ENCODE measurements around the gene MPIG6B.

DNA sequence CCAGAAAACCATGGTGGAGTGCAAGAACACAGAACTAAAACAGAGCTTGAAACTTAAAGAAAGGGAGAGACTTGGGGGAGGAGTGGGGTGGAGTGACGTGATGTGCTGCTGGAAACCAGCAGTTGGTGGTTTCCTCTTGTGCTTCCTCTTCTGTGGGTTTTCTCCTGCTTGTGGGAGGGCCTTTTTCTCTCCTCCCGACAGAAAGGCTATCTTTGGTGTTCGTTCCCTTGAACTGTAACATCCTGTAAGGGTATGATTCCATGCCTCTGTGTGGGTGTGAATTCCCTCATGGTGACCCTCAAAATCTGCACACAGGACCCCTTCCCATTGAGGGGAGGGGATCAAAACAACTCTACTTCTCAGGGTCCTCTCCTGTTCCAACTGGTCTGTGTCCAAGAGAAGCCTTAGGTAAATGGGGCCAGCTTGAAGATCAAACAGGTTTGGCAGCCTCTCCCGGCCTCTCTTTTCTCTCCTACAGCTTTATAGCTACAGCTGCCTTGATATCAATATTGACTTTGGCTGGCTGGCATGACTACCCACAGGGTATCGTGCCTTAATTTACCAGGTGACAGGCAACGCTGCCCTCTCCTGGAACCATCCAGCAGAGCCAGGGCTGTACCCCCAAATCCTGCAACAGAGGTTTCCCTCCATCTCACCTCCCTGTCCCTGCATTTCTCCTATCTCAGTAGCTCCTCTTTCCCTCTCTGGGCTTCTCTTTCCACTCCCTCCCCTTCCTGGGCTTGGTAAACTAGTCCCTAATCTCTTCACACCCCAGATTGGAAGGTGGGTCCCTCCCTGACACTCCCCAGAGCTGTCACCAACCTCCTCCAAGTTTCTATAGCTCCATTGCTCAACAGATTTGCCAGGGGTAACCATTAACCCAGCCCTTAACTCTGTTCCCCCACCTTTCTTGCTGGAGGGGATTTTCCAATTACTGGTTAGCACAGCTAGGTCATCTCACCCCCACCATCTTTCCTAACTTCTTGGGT lies 15.1 kb downstream of the MPIG6B start:
- TF ChIP-seq POLR2AphosphoS5 (IDR thresholded peaks at IDR 0.05) (no peak), CTCF (IDR thresholded peaks at IDR 0.05) (no peak), POLR2A (IDR thresholded peaks at IDR 0.05) (no peak)

Measured in gastroesophageal sphincter (tissue), 3 donors.